Activated CD8-positive, alpha-beta T cell treated with anti-CD3 and anti-CD28 coated beads, Interleukin-2, amount 10 ng/mL, durations not matched to agents 7 days and 5 days (primary cell): Measurements from ENCODE around the gene PTPN14. TPM values are rescaled to one million over a fixed set of nuclear protein-coding genes. Genes with fewer than 3 reads are reported as not detected.
A peak's percentile ranks its signal among the peaks of the same experiment; 100 is the strongest.

Experiments used
- ATAC-seq: fragments of 150-1000 bp; cut with Tn5 transposase; one replicate; pipeline ENCODE4 v1.10.0; 2021; ENCODE audit warnings: moderate library complexity
- CTCF ChIA-PET: fragments of 350-600 bp; sonication (Branson Sonifier 250); formaldehyde crosslinking; loops from one replicate; lab custom pipeline; 2021; ENCODE audit warnings: antibody characterized with exemption; lab: Charles Lee
- POLR2A ChIA-PET: fragments of 350-600 bp; sonication (Branson Sonifier 250); formaldehyde crosslinking; loops from one replicate; lab custom pipeline; 2021; ENCODE audit warnings: antibody characterized with exemption; lab: Charles Lee
- DNase-seq: peaks from one replicate; pipeline ENCODE4 v3.0.0-alpha.2; 2020
- H3K27ac Mint-ChIP-seq: one replicate; pipeline ENCODE4 v1.8.0; 2021; ENCODE audit warnings: mild to moderate bottlenecking, mixed read lengths
- H3K27me3 Mint-ChIP-seq: one replicate; pipeline ENCODE4 v1.8.0; 2021; ENCODE audit warnings: low read depth, mixed read lengths
- H3K36me3 Mint-ChIP-seq: one replicate; pipeline ENCODE4 v1.8.0; 2021; ENCODE audit warnings: low read depth, mixed read lengths
- H3K4me1 Mint-ChIP-seq: one replicate; pipeline ENCODE4 v1.8.0; 2021; ENCODE audit warnings: low read depth, mixed read lengths
- H3K4me3 Mint-ChIP-seq: one replicate; pipeline ENCODE4 v1.8.0; 2021; ENCODE audit warnings: mild to moderate bottlenecking, mixed read lengths
- H3K9me3 Mint-ChIP-seq: one replicate; pipeline ENCODE4 v1.8.0; 2022; ENCODE audit warnings: mixed read lengths; ENCODE audit not compliant: insufficient read depth
- total RNA-seq, 2 experiments: library from RNA; stranded (reverse); gene quantifications; one replicate each; pipeline ENCODE4 v1.2.3, GENCODE V29; 2021

PTPN14 gene
- total RNA-seq, 2 experiments from 2014 or later = 0.13 to 0.21 TPM

- peaks cover 66% of the 10 kb centered on the region for H3K27me3 Mint-ChIP-seq
- H3K4me1 Mint-ChIP-seq = peaks cover 24% of the 10 kb centered on the region
Measured at GRCh38 chr1:214548271-214548670, 3.1 kb downstream of the PTPN14 start.

GRCh38 chr1:214547747-214548146, 3.7 kb downstream of the PTPN14 start:
- no peak for ATAC-seq
- H3K27me3 Mint-ChIP-seq = peaks cover 63% of the 10 kb centered on the region
- POLR2A ChIA-PET = interaction anchor here (0.7 kb wide), 1 partner anchor 267 kb away, joined by 5 read pairs; no protein-coding TSS in a partner anchor

More at GRCh38 chr1:214548271-214548670, 3.1 kb downstream of the PTPN14 start:
- no peak overlapping the region for H3K27ac Mint-ChIP-seq
- ATAC-seq (no peak), DNase-seq (no peak)
- ChIA-PET CTCF (interaction anchor here (0.7 kb wide), 1 partner anchor 38 kb away, joined by 4 read pairs; no protein-coding TSS in a partner anchor), POLR2A (interaction anchor here (0.7 kb wide), 1 partner anchor 268 kb away, joined by 5 read pairs; no protein-coding TSS in a partner anchor)
- H3K36me3 Mint-ChIP-seq = no peaks in the 10 kb centered on the region
- no peaks in the 10 kb centered on the region for H3K9me3 Mint-ChIP-seq
- no peak overlapping the region for H3K4me3 Mint-ChIP-seq

GRCh38 chr1:214546886-214547641, 4.3 kb downstream of the PTPN14 start:
- ChIA-PET POLR2A (no interaction called here), CTCF (interaction anchor here (0.5 kb wide), 1 partner anchor 18 kb away, joined by 3 read pairs; no protein-coding TSS in a partner anchor)
- Mint-ChIP-seq H3K27ac (no peak overlapping the region), H3K27me3 (peaks cover 61% of the 10 kb centered on the region), H3K9me3 (no peaks in the 10 kb centered on the region), H3K36me3 (no peaks in the 10 kb centered on the region), H3K4me1 (peaks cover 18% of the 10 kb centered on the region), H3K4me3 (no peak overlapping the region)
- no peak for DNase-seq
- ATAC-seq = no peak

More at GRCh38 chr1:214547747-214548146, 3.7 kb downstream of the PTPN14 start:
- CTCF ChIA-PET = no interaction called here
- H3K4me1 Mint-ChIP-seq = peaks cover 24% of the 10 kb centered on the region
- no peak overlapping the region for H3K4me3 Mint-ChIP-seq
- no peaks in the 10 kb centered on the region for H3K36me3 Mint-ChIP-seq
- DNase-seq = no peak
- H3K27ac Mint-ChIP-seq = no peak overlapping the region
- no peaks in the 10 kb centered on the region for H3K9me3 Mint-ChIP-seq

- no peaks in the 10 kb centered on the region for H3K9me3 Mint-ChIP-seq
- peaks cover 57% of the 10 kb centered on the region for H3K27me3 Mint-ChIP-seq
- CTCF ChIA-PET = interaction anchor here (0.9 kb wide), 1 partner anchor 214 kb away, joined by 3 read pairs; no protein-coding TSS in a partner anchor
- POLR2A ChIA-PET = no interaction called here
- no peak overlapping the region for H3K4me3 Mint-ChIP-seq
- no peak overlapping the region for H3K27ac Mint-ChIP-seq
- DNase-seq = no peak
- H3K4me1 Mint-ChIP-seq = peaks cover 11% of the 10 kb centered on the region
- ATAC-seq = no peak
- H3K36me3 Mint-ChIP-seq = no peaks in the 10 kb centered on the region
Measured at GRCh38 chr1:214546084-214546483, 5.3 kb downstream of the PTPN14 start.

- Mint-ChIP-seq H3K9me3 (no peaks in the 10 kb centered on the region), H3K27ac (no peak overlapping the region), H3K4me3 (no peak overlapping the region), H3K27me3 (peaks cover 52% of the 10 kb centered on the region), H3K36me3 (no peaks in the 10 kb centered on the region), H3K4me1 (peaks cover 9% of the 10 kb centered on the region)
- ATAC-seq (no peak), DNase-seq (no peak)
- ChIA-PET CTCF (interaction anchor here (0.9 kb wide), 1 partner anchor 213 kb away, joined by 3 read pairs; no protein-coding TSS in a partner anchor), POLR2A (no interaction called here)
Measured at GRCh38 chr1:214545293-214545692, 6.1 kb downstream of the PTPN14 start.

- CTCF ChIA-PET = no interaction called here
- Mint-ChIP-seq H3K36me3 (no peaks in the 10 kb centered on the region), H3K9me3 (no peaks in the 10 kb centered on the region), H3K4me3 (no peak overlapping the region), H3K27ac (no peak overlapping the region), H3K27me3 (peaks cover 47% of the 10 kb centered on the region), H3K4me1 (peaks cover 9% of the 10 kb centered on the region)
- POLR2A ChIA-PET = no interaction called here
- ATAC-seq (peak; percentile 57), DNase-seq (no peak)
Measured at GRCh38 chr1:214544791-214545190, 6.6 kb downstream of the PTPN14 start.

GRCh38 chr1:214542275-214543199, 8.9 kb downstream of the PTPN14 start:
- Mint-ChIP-seq H3K27ac (no peak overlapping the region), H3K4me3 (no peak overlapping the region), H3K36me3 (no peaks in the 10 kb centered on the region), H3K9me3 (no peaks in the 10 kb centered on the region), H3K27me3 (peaks cover 38% of the 10 kb centered on the region), H3K4me1 (peaks cover 9% of the 10 kb centered on the region)
- ChIA-PET POLR2A (no interaction called here), CTCF (interaction anchor here (0.6 to 1.1 kb wide), 2 partner anchors 68 to 328 kb away, joined by 3 read pairs; no protein-coding TSS in a partner anchor)
- ATAC-seq = no peak
- DNase-seq = no peak

- ATAC-seq (no peak), DNase-seq (no peak)
- CTCF ChIA-PET = interaction anchor here (1.1 kb wide), 1 partner anchor 327 kb away, joined by 3 read pairs; no protein-coding TSS in a partner anchor
- Mint-ChIP-seq H3K4me3 (no peak overlapping the region), H3K36me3 (no peaks in the 10 kb centered on the region), H3K4me1 (peaks cover 9% of the 10 kb centered on the region), H3K27ac (no peak overlapping the region), H3K9me3 (no peaks in the 10 kb centered on the region), H3K27me3 (peaks cover 36% of the 10 kb centered on the region)
- POLR2A ChIA-PET = no interaction called here
Measured at GRCh38 chr1:214541693-214542092, 9.7 kb downstream of the PTPN14 start.

GRCh38 chr1:214541206-214541605, 10.2 kb downstream of the PTPN14 start:
- no peak overlapping the region for H3K4me3 Mint-ChIP-seq
- CTCF ChIA-PET = interaction anchor here (1.1 kb wide), 1 partner anchor 327 kb away, joined by 3 read pairs; no protein-coding TSS in a partner anchor

GRCh38 chr1:214540324-214540723, 11.1 kb downstream of the PTPN14 start:
- H3K27ac Mint-ChIP-seq = no peak overlapping the region
- DNase-seq (no peak), ATAC-seq (no peak)
- H3K36me3 Mint-ChIP-seq = no peaks in the 10 kb centered on the region
- no peak overlapping the region for H3K4me3 Mint-ChIP-seq
- POLR2A ChIA-PET = no interaction called here
- peaks cover 26% of the 10 kb centered on the region for H3K27me3 Mint-ChIP-seq
- CTCF ChIA-PET = no interaction called here
- H3K9me3 Mint-ChIP-seq = no peaks in the 10 kb centered on the region
- H3K4me1 Mint-ChIP-seq = peaks cover 9% of the 10 kb centered on the region

More at GRCh38 chr1:214541206-214541605, 10.2 kb downstream of the PTPN14 start:
- Mint-ChIP-seq H3K9me3 (no peaks in the 10 kb centered on the region), H3K36me3 (no peaks in the 10 kb centered on the region), H3K27me3 (peaks cover 32% of the 10 kb centered on the region), H3K4me1 (peaks cover 9% of the 10 kb centered on the region), H3K27ac (no peak overlapping the region)
- DNase-seq = no peak
- POLR2A ChIA-PET = no interaction called here
- ATAC-seq = no peak

- Mint-ChIP-seq H3K27ac (no peak overlapping the region), H3K4me1 (no peaks in the 10 kb centered on the region), H3K9me3 (no peaks in the 10 kb centered on the region), H3K36me3 (no peaks in the 10 kb centered on the region), H3K27me3 (peaks cover 21% of the 10 kb centered on the region), H3K4me3 (no peak overlapping the region)
- ChIA-PET CTCF (no interaction called here), POLR2A (no interaction called here)
- no peak for ATAC-seq
- DNase-seq = no peak
Measured at GRCh38 chr1:214538496-214538895, 12.9 kb downstream of the PTPN14 start.
